SK-N-SH (cell line): Measurements from ENCODE around the gene ZMYND8. TPM values are rescaled to one million over a fixed set of nuclear protein-coding genes. Genes with fewer than 3 reads are reported as not detected.

ENCODE experiments used
- CHD2 ChIP-seq: fragments of 150-350 bp; IDR thresholded peaks from 2 replicates; pipeline ENCODE4 v1.6.1; 2018; ENCODE audit warnings: low read length; ENCODE audit not compliant: partially characterized antibody
- EZH2phosphoT487 ChIP-seq: fragments of 200-600 bp; sonication (generic); IDR thresholded peaks from 2 replicates; pipeline ENCODE4 v1.6.1; 2017; ENCODE audit warnings: low read depth, mixed run types, mild to moderate bottlenecking, antibody characterized with exemption, moderate library complexity, borderline replicate concordance
- FOXJ3 ChIP-seq: sonication (generic); formaldehyde crosslinking; IDR thresholded peaks from 2 replicates; pipeline ENCODE4 v1.5.1; 2020; ENCODE audit warnings: mild to moderate bottlenecking, missing genetic modification reagents
- FOXM1 ChIP-seq: IDR thresholded peaks from 2 replicates; pipeline ENCODE4 v1.4.0; 2012; ENCODE audit warnings: low read depth, mild to moderate bottlenecking
- GABPA ChIP-seq: IDR thresholded peaks from 2 replicates; pipeline ENCODE4 v1.4.0; 2012; ENCODE audit warnings: low read depth, mild to moderate bottlenecking
- GATA2 ChIP-seq: sonication (generic); formaldehyde crosslinking; IDR thresholded peaks from 2 replicates; pipeline ENCODE4 v1.5.0; 2020; ENCODE audit warnings: mild to moderate bottlenecking, missing genetic modification reagents
- JUND ChIP-seq: IDR thresholded peaks from 2 replicates; pipeline ENCODE4 v1.4.0; 2012
- MXI1 ChIP-seq: IDR thresholded peaks from 2 replicates; pipeline ENCODE4 v1.6.1; 2012; ENCODE audit warnings: mild to moderate bottlenecking, low read depth, low read length, improper control_type of control experiment
- NFIC ChIP-seq: IDR thresholded peaks from 2 replicates; pipeline ENCODE4 v1.4.0; 2012; ENCODE audit warnings: borderline replicate concordance
- RAD21 ChIP-seq: IDR thresholded peaks from 2 replicates; pipeline ENCODE4 v1.6.1; 2012; ENCODE audit warnings: mild to moderate bottlenecking, low read length
- RCOR1 ChIP-seq: fragments of 150-350 bp; IDR thresholded peaks from 2 replicates; pipeline ENCODE4 v1.6.1; 2017; ENCODE audit warnings: antibody characterized with exemption, low read length
- RXRA ChIP-seq: IDR thresholded peaks from 2 replicates; pipeline ENCODE4 v1.4.0; 2012; ENCODE audit warnings: low read depth, mild to moderate bottlenecking, borderline replicate concordance
- SIN3A ChIP-seq: IDR thresholded peaks from 2 replicates; pipeline ENCODE4 v1.6.1; 2012; ENCODE audit warnings: low read depth, mild to moderate bottlenecking, low read length, moderate library complexity, borderline replicate concordance
- SMC3 ChIP-seq: IDR thresholded peaks from 2 replicates; pipeline ENCODE4 v1.6.1; 2012; ENCODE audit warnings: low read depth, low read length, improper control_type of control experiment
- TAF1 ChIP-seq: IDR thresholded peaks from 2 replicates; pipeline ENCODE4 v1.6.1; 2012; ENCODE audit warnings: low read depth, mild to moderate bottlenecking, low read length, moderate library complexity, borderline replicate concordance
- TEAD4 ChIP-seq: IDR thresholded peaks from 2 replicates; pipeline ENCODE4 v1.4.0; 2012; ENCODE audit warnings: mild to moderate bottlenecking, borderline replicate concordance; ENCODE audit not compliant: insufficient read depth
- polyA plus RNA-seq, 3 experiments: library from polyadenylated mRNA; depleted of rRNA; stranded (reverse); fragments of >200 nt; gene quantifications; 2 replicates each; pipeline ENCODE4 v1.2.3, GENCODE V29; 2012
- TF ChIP-seq, protein P1 (sequence below): fragments of 150-350 bp; IDR thresholded peaks from 2 replicates; pipeline ENCODE4 v1.6.1; 2017; ENCODE audit warnings: antibody characterized with exemption, low read length, low read depth, borderline replicate concordance
- TF ChIP-seq, protein P2 (sequence below): IDR thresholded peaks from 2 replicates; pipeline ENCODE4 v1.4.0; 2012; ENCODE audit warnings: low read depth
- TF ChIP-seq, protein P3 (sequence below): fragments of 150-350 bp; IDR thresholded peaks from 2 replicates; pipeline ENCODE4 v1.6.1; 2016; ENCODE audit warnings: mild to moderate bottlenecking, low read depth, low read length
- TF ChIP-seq, protein P4 (sequence below): fragments of 200-600 bp; sonication (generic); IDR thresholded peaks from 2 replicates; pipeline ENCODE4 v1.6.1; 2017; ENCODE audit warnings: antibody characterized with exemption, mild to moderate bottlenecking, moderate library complexity
- TF ChIP-seq, protein P5 (sequence below): IDR thresholded peaks from 2 replicates; pipeline ENCODE4 v1.6.1; 2012; ENCODE audit warnings: mild to moderate bottlenecking, low read depth, low read length, moderate library complexity

ZMYND8 gene
- polyA plus RNA-seq, 1 of the 3 experiments (the other 2 are of a cell fraction): 25.3 TPM

DNA sequence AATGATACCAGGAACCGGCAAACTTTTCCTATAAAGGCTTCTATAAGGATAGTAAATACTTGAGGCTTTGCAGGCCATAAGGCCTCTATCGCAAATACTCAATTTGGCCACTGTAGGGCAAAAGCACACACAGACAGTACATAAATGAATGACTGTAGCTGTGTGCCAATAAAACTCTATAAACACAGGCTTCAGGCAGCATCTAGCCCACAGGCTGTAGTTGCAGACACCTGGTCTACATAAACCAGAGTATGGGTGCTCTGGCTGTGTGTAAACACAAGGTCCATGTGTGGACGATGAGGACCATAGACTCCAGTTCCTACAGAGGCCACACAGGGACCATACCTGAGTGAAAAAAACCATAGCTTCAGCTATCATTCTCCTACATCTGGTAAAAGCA is 52.2 kb downstream of the ZMYND8 start (continued):
- TF ChIP-seq MXI1 (no peak; the same call in 1 of the 2 replicates), FOXM1 (no peak), RXRA (no peak), TEAD4 (no peak), JUND (no peak), SIN3A (no peak), GABPA (no peak), EZH2phosphoT487 (no peak), FOXJ3 (CRISPR knock-in tag) (peak; percentile 70; the same call in 1 of the 2 replicates), TAF1 (no peak), CHD2 (no peak), GATA2 (no peak), RCOR1 (peak; percentile 51; the same call in 1 of the 2 replicates), NFIC (no peak), RAD21 (peak; percentile 48), SMC3 (peak; percentile 18; the same call in 1 of the 2 replicates)
- TF ChIP-seq, protein P1, sequence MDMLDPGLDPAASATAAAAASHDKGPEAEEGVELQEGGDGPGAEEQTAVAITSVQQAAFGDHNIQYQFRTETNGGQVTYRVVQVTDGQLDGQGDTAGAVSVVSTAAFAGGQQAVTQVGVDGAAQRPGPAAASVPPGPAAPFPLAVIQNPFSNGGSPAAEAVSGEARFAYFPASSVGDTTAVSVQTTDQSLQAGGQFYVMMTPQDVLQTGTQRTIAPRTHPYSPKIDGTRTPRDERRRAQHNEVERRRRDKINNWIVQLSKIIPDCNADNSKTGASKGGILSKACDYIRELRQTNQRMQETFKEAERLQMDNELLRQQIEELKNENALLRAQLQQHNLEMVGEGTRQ: no peak
- TF ChIP-seq, protein P2, sequence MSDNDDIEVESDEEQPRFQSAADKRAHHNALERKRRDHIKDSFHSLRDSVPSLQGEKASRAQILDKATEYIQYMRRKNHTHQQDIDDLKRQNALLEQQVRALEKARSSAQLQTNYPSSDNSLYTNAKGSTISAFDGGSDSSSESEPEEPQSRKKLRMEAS: no peak
- TF ChIP-seq, protein P3, sequence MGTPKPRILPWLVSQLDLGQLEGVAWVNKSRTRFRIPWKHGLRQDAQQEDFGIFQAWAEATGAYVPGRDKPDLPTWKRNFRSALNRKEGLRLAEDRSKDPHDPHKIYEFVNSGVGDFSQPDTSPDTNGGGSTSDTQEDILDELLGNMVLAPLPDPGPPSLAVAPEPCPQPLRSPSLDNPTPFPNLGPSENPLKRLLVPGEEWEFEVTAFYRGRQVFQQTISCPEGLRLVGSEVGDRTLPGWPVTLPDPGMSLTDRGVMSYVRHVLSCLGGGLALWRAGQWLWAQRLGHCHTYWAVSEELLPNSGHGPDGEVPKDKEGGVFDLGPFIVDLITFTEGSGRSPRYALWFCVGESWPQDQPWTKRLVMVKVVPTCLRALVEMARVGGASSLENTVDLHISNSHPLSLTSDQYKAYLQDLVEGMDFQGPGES: no peak
- TF ChIP-seq, protein P4, sequence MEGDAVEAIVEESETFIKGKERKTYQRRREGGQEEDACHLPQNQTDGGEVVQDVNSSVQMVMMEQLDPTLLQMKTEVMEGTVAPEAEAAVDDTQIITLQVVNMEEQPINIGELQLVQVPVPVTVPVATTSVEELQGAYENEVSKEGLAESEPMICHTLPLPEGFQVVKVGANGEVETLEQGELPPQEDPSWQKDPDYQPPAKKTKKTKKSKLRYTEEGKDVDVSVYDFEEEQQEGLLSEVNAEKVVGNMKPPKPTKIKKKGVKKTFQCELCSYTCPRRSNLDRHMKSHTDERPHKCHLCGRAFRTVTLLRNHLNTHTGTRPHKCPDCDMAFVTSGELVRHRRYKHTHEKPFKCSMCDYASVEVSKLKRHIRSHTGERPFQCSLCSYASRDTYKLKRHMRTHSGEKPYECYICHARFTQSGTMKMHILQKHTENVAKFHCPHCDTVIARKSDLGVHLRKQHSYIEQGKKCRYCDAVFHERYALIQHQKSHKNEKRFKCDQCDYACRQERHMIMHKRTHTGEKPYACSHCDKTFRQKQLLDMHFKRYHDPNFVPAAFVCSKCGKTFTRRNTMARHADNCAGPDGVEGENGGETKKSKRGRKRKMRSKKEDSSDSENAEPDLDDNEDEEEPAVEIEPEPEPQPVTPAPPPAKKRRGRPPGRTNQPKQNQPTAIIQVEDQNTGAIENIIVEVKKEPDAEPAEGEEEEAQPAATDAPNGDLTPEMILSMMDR: peak; percentile 33
- TF ChIP-seq, protein P5, sequence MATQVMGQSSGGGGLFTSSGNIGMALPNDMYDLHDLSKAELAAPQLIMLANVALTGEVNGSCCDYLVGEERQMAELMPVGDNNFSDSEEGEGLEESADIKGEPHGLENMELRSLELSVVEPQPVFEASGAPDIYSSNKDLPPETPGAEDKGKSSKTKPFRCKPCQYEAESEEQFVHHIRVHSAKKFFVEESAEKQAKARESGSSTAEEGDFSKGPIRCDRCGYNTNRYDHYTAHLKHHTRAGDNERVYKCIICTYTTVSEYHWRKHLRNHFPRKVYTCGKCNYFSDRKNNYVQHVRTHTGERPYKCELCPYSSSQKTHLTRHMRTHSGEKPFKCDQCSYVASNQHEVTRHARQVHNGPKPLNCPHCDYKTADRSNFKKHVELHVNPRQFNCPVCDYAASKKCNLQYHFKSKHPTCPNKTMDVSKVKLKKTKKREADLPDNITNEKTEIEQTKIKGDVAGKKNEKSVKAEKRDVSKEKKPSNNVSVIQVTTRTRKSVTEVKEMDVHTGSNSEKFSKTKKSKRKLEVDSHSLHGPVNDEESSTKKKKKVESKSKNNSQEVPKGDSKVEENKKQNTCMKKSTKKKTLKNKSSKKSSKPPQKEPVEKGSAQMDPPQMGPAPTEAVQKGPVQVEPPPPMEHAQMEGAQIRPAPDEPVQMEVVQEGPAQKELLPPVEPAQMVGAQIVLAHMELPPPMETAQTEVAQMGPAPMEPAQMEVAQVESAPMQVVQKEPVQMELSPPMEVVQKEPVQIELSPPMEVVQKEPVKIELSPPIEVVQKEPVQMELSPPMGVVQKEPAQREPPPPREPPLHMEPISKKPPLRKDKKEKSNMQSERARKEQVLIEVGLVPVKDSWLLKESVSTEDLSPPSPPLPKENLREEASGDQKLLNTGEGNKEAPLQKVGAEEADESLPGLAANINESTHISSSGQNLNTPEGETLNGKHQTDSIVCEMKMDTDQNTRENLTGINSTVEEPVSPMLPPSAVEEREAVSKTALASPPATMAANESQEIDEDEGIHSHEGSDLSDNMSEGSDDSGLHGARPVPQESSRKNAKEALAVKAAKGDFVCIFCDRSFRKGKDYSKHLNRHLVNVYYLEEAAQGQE: no peak
